ENCODE results near the gene KCTD7. TPM values are rescaled to one million over a fixed set of nuclear protein-coding genes. Genes with fewer than 3 reads are reported as not detected.
"Not testable (repeated sequence)": the region's sequence is repeated elsewhere in the genome, so short reads cannot be mapped to it uniquely, and the experiment has no call there.

Gene KCTD7
- polyA plus RNA-seq, 4 donors: 23.5 to 26.8 (median 24.6) TPM

GRCh38 chr7:66673124-66673640 is 44.5 kb downstream of the KCTD7 start:
- not testable (repeated sequence) for DNase-seq (ENCODE audit: low read depth in 4 of 4, low spot score in 3 of 4)

- DNase-seq (ENCODE audit: low read depth in 4 of 4, low spot score in 3 of 4): no peak
These were observed 51.1 kb downstream of the KCTD7 start for GRCh38 chr7:66679633-66680244.

GRCh38 chr7:66681491-66682349 is 53.0 kb downstream of the KCTD7 start:
- peak; percentile 88 to 95 (median 92) for DNase-seq (ENCODE audit: low read depth in 4 of 4, low spot score in 3 of 4)

- DNase-seq (ENCODE audit: low read depth in 4 of 4, low spot score in 3 of 4): peak in 2 of 4 donors; percentile 8 to 37
These were observed 53.8 kb downstream of the KCTD7 start for GRCh38 chr7:66682350-66683093.

GRCh38 chr7:66683094-66683769 is 54.6 kb downstream of the KCTD7 start:
- DNase-seq (ENCODE audit: low read depth in 4 of 4, low spot score in 3 of 4): not testable (repeated sequence)

GRCh38 chr7:66683770-66684123 is 55.1 kb downstream of the KCTD7 start:
- DNase-seq (ENCODE audit: low read depth in 4 of 4, low spot score in 3 of 4): no peak

- not testable (repeated sequence) for DNase-seq (ENCODE audit: low read depth in 4 of 4, low spot score in 3 of 4)
These were observed 57.0 kb downstream of the KCTD7 start for GRCh38 chr7:66685663-66686062.

- DNase-seq (ENCODE audit: low read depth in 4 of 4, low spot score in 3 of 4): no peak
These were observed 58.5 kb downstream of the KCTD7 start for GRCh38 chr7:66687186-66687585.

- DNase-seq (ENCODE audit: low read depth in 4 of 4, low spot score in 3 of 4): not testable (repeated sequence)
These were observed 59.0 kb downstream of the KCTD7 start for GRCh38 chr7:66687672-66688071.

- no peak for DNase-seq (ENCODE audit: low read depth in 4 of 4, low spot score in 3 of 4)
These were observed 60.4 kb downstream of the KCTD7 start for GRCh38 chr7:66689081-66689480.

- no peak for DNase-seq (ENCODE audit: low read depth in 4 of 4, low spot score in 3 of 4)
These were observed 64.7 kb downstream of the KCTD7 start for GRCh38 chr7:66693331-66693730.

Other genes with a start within 250 kb of the KCTD7 start
- gene RABGEF1, start 111.9 kb downstream of the KCTD7 start, polyA plus RNA-seq (ENCODE audit: insufficient read length in 4 of 4): 10 to 100 TPM; 29.0 to 37.1 (median 33.9) TPM

All from right renal pelvis (tissue), 4 donors.